ENCODE measurements around the gene MRPS25. TPM values are rescaled to one million over a fixed set of nuclear protein-coding genes. Genes with fewer than 3 reads are reported as not detected.

MRPS25 gene
- total RNA-seq, 1 experiment from 2014 or later = 60.6 TPM

DNA sequence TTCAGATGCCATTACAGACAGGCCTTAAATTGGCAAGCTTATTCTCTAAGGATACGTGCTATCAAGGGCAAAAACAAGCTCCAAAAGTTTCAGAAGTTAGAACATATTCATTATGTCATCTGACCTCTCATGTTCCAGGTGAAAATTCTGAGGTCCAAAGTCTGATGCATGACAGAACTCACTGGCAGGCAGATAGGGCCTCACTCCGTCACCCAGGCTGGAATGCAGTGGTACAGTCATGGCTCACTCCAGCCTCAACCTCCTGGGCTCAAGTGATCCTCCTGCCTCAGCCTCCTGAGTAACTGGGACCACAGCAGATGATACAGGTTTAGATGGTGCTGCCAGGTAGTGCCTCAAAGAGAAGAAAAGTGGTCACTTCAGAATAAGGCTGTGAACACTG is 15.5 kb downstream of the MRPS25 start:
- peak overlapping the region; percentile 42 for H3K4me2 ChIP-seq (ENCODE audit: low read depth, low read length, poor library complexity, severe bottlenecking)
- peaks cover 77% of the 10 kb centered on the region for H3K36me3 ChIP-seq (ENCODE audit: insufficient read depth, low read length)
- H4K20me1 ChIP-seq (ENCODE audit: insufficient read depth, low read depth, low read length) = peaks cover 23% of the 10 kb centered on the region
- DNase-seq = no peak
- H3K27ac ChIP-seq (ENCODE audit: low read length) = peak overlapping the region; percentile 89
- H3K4me3 ChIP-seq (ENCODE audit: low read length) = no peak overlapping the region
- H3K9me2 ChIP-seq (replicated peaks; ENCODE audit: insufficient read depth, low read length) = no peaks in the 10 kb centered on the region
- H3K9me3 ChIP-seq (ENCODE audit: low read length) = no peaks in the 10 kb centered on the region
- H2AFZ ChIP-seq (ENCODE audit: low read length) = no peak overlapping the region
- no peaks in the 10 kb centered on the region for H3K27me3 ChIP-seq (ENCODE audit: low read length)
- H3K9ac ChIP-seq (ENCODE audit: low read length) = no peak overlapping the region; the same call in 1 of the 2 replicates
- peaks cover 77% of the 10 kb centered on the region for H3K4me1 ChIP-seq (ENCODE audit: low read length)
- H3K79me2 ChIP-seq (ENCODE audit: low read length) = peaks cover 73% of the 10 kb centered on the region

DNA sequence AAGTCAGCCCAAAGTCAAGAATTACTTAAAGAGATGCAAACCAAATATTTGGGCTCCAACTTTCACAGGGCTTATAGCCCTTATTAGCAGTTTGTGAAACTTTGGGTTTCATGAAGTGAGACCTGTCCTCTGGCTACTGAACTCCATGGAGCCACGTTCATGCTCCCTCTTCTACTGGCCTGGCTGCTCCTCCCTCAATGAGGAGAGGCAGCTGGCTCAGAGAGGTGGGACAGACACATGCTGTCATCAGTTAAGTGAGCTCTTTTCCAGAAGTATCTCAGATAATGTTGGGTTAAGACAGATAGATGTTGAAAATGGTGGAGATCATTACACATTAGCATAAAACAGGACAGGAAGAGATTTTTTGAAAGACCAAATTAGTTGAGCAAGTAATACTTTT is 19.4 kb downstream of the MRPS25 start:
- Histone ChIP-seq H3K27ac (ENCODE audit: low read length) (peak overlapping the region; percentile 69), H2AFZ (ENCODE audit: low read length) (no peak overlapping the region), H3K4me2 (ENCODE audit: low read depth, low read length, poor library complexity, severe bottlenecking) (peak overlapping the region; percentile 27), H3K27me3 (ENCODE audit: low read length) (no peaks in the 10 kb centered on the region), H3K9me3 (ENCODE audit: low read length) (no peaks in the 10 kb centered on the region), H3K36me3 (ENCODE audit: insufficient read depth, low read length) (peaks cover 89% of the 10 kb centered on the region), H3K9ac (ENCODE audit: low read length) (0 out of 2 replicates have a peak overlapping the region, but pooled peaks have one; percentile 7), H3K4me1 (ENCODE audit: low read length) (peaks cover 58% of the 10 kb centered on the region), H3K9me2 (replicated peaks; ENCODE audit: insufficient read depth, low read length) (no peaks in the 10 kb centered on the region), H4K20me1 (ENCODE audit: insufficient read depth, low read depth, low read length) (0 out of 2 replicates have a peak, but pooled peaks cover 8% of the 10 kb centered on the region), H3K79me2 (ENCODE audit: low read length) (peaks cover 54% of the 10 kb centered on the region), H3K4me3 (ENCODE audit: low read length) (no peak overlapping the region)
- DNase-seq = no peak

DNA sequence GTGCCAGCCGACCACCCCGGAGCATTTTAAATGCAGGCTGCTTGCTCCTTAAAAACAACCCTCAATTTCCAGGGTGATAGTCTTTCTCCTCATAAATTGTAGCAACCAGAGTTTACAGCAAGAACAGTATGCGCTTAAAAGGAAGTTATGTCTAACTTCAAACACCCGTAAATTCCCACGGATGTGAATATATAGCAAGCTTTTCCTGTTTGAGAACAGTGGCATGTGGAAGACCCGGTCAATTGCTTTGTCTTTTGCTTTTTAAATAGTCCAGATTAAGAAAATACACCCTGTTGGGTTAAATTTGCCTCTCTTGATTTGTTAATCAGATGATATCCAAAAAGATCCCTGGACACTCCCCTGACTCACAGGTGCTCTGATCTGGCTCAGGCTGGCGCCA is 20.8 kb downstream of the MRPS25 start:
- H3K27ac ChIP-seq (ENCODE audit: low read length) = peak overlapping the region; percentile 69

DNA sequence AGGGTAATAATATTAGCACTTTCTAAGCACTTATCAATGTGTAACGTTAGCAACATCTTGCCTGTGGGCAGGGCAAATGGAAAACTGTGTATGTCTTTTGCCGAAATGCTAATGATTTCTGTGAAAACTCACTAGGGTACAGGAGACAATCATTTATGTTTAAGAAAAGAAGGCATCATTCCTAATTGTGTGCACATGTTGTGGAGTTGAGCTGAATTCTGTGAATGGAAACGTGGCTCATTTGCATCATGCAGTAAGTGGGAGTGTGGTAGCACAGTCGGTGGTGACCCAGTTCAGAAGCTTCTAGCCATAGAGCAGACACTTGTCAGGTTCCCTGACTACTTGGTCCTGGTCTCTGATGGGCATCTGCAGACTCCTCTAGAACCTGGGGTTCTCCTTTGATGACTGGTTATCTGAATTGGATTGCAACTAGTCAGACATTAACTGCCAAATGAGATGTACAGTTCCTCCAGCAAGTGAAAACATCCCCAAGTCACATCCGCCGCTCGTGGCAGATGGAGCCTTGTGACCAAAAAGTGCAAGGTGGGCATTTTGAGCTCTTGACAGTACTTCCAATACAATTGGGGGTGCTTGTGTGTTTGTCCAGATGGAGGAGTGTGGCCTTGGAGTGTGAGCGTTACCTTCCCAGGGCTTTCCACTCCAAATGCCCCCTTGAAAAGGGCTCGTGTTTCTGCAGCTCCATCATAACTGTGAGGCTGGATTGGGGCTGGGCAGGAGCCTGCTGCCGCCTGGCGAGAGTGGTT is 21.5 kb downstream of the MRPS25 start:
- Histone ChIP-seq H4K20me1 (ENCODE audit: insufficient read depth, low read depth, low read length) (no peaks in the 10 kb centered on the region), H3K9me2 (replicated peaks; ENCODE audit: insufficient read depth, low read length) (no peaks in the 10 kb centered on the region), H3K4me1 (ENCODE audit: low read length) (peaks cover 44% of the 10 kb centered on the region), H3K4me3 (ENCODE audit: low read length) (no peak overlapping the region), H3K9ac (ENCODE audit: low read length) (no peak overlapping the region), H2AFZ (ENCODE audit: low read length) (no peak overlapping the region), H3K27me3 (ENCODE audit: low read length) (no peaks in the 10 kb centered on the region), H3K79me2 (ENCODE audit: low read length) (peaks cover 35% of the 10 kb centered on the region), H3K36me3 (ENCODE audit: insufficient read depth, low read length) (peaks cover 79% of the 10 kb centered on the region), H3K4me2 (ENCODE audit: low read depth, low read length, poor library complexity, severe bottlenecking) (no peak overlapping the region), H3K9me3 (ENCODE audit: low read length) (no peaks in the 10 kb centered on the region), H3K27ac (ENCODE audit: low read length) (peak overlapping the region; percentile 69)
- DNase-seq = no peak

More for the DNA sequence above, 20.8 kb downstream of the MRPS25 start:
- Histone ChIP-seq H3K79me2 (ENCODE audit: low read length) (peaks cover 43% of the 10 kb centered on the region), H3K27me3 (ENCODE audit: low read length) (no peaks in the 10 kb centered on the region), H3K4me3 (ENCODE audit: low read length) (no peak overlapping the region), H2AFZ (ENCODE audit: low read length) (no peak overlapping the region), H4K20me1 (ENCODE audit: insufficient read depth, low read depth, low read length) (no peaks in the 10 kb centered on the region), H3K4me1 (ENCODE audit: low read length) (peaks cover 45% of the 10 kb centered on the region), H3K4me2 (ENCODE audit: low read depth, low read length, poor library complexity, severe bottlenecking) (peak overlapping the region; percentile 27), H3K9me3 (ENCODE audit: low read length) (no peaks in the 10 kb centered on the region), H3K36me3 (ENCODE audit: insufficient read depth, low read length) (peaks cover 82% of the 10 kb centered on the region), H3K9me2 (replicated peaks; ENCODE audit: insufficient read depth, low read length) (no peaks in the 10 kb centered on the region), H3K9ac (ENCODE audit: low read length) (peak overlapping the region; percentile 7; the same call in 1 of the 2 replicates)
- DNase-seq = peak; percentile 72

DNA sequence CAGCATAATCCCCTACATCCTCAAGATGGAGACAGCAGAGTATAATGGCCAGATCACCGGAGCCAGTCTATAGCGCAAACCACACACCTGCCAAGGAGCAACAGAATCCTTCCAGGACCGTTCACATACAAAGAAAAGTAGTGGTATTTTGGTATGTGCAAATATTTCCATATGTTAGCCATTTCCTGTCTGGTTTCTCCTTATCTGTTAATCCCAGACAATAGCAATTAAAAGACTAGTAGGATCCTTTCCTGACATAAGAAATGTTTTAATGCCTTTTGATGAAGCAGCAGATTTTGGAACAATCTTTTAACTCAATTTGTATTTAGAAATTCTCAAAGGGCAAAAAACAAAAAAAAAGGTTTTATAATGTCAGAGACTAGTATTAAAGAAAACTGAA is 22.2 kb downstream of the MRPS25 start:
- peaks cover 44% of the 10 kb centered on the region for H3K4me1 ChIP-seq (ENCODE audit: low read length)
- H3K27ac ChIP-seq (ENCODE audit: low read length) = peak overlapping the region; percentile 69; the same call in 1 of the 2 replicates
- no peaks in the 10 kb centered on the region for H3K27me3 ChIP-seq (ENCODE audit: low read length)
- no peak overlapping the region for H3K4me2 ChIP-seq (ENCODE audit: low read depth, low read length, poor library complexity, severe bottlenecking)
- DNase-seq = no peak
- no peak overlapping the region for H3K4me3 ChIP-seq (ENCODE audit: low read length)
- H3K79me2 ChIP-seq (ENCODE audit: low read length) = peaks cover 29% of the 10 kb centered on the region
- no peaks in the 10 kb centered on the region for H3K9me3 ChIP-seq (ENCODE audit: low read length)
- no peaks in the 10 kb centered on the region for H4K20me1 ChIP-seq (ENCODE audit: insufficient read depth, low read depth, low read length)
- H2AFZ ChIP-seq (ENCODE audit: low read length) = no peak overlapping the region
- peaks cover 76% of the 10 kb centered on the region for H3K36me3 ChIP-seq (ENCODE audit: insufficient read depth, low read length)
- no peaks in the 10 kb centered on the region for H3K9me2 ChIP-seq (replicated peaks; ENCODE audit: insufficient read depth, low read length)
- H3K9ac ChIP-seq (ENCODE audit: low read length) = no peak overlapping the region

DNA sequence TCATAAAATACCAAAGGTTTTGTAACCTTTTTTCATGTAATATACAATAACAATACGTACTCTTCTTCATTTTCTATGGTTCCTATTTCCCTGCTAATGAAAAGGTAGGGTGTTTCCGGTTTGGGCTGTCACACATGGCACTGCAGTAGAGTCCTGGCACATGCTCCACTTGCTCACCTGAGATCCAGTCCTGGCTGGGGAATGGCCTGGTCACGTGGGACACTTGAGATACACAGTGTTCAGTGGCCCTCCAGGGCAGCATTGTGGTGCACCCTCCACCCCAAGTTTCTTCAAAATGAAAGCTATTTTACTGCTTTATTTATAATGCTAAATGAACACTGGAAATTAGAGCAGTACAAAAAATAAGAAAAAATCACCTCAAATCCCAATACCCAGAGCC is 23.2 kb downstream of the MRPS25 start:
- Histone ChIP-seq H3K9me2 (replicated peaks; ENCODE audit: insufficient read depth, low read length) (no peaks in the 10 kb centered on the region), H3K4me1 (ENCODE audit: low read length) (peaks cover 41% of the 10 kb centered on the region), H2AFZ (ENCODE audit: low read length) (no peak overlapping the region), H3K27ac (ENCODE audit: low read length) (no peak overlapping the region), H3K9ac (ENCODE audit: low read length) (no peak overlapping the region), H3K36me3 (ENCODE audit: insufficient read depth, low read length) (peaks cover 66% of the 10 kb centered on the region), H3K9me3 (ENCODE audit: low read length) (no peaks in the 10 kb centered on the region), H3K79me2 (ENCODE audit: low read length) (peaks cover 23% of the 10 kb centered on the region), H3K27me3 (ENCODE audit: low read length) (no peaks in the 10 kb centered on the region), H3K4me3 (ENCODE audit: low read length) (no peak overlapping the region), H3K4me2 (ENCODE audit: low read depth, low read length, poor library complexity, severe bottlenecking) (no peak overlapping the region), H4K20me1 (ENCODE audit: insufficient read depth, low read depth, low read length) (no peaks in the 10 kb centered on the region)
- no peak for DNase-seq

DNA sequence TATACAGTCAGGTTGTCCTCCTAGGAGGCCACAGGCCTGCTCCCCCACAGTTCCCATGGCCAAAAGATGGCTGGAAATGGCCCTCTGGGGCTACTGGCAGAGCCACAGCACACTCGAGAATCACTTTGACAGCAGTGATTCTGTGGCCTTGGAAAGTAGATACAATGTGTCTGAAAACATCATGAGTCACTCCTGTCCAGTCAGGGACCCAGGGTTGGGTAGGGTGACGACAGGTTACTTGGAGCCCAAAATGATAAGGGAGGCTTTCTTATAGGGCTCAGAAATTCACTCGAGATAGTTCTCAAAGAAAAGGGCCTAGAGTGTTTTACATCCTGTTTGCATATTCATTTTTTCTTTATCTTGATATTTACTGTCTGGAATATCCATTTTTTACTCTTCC is 24.3 kb downstream of the MRPS25 start:
- H3K9me3 ChIP-seq (ENCODE audit: low read length) = no peaks in the 10 kb centered on the region
- no peak overlapping the region for H3K9ac ChIP-seq (ENCODE audit: low read length)
- no peak for DNase-seq
- no peak overlapping the region for H3K27ac ChIP-seq (ENCODE audit: low read length)
- no peak overlapping the region for H3K4me2 ChIP-seq (ENCODE audit: low read depth, low read length, poor library complexity, severe bottlenecking)
- no peak overlapping the region for H2AFZ ChIP-seq (ENCODE audit: low read length)
- H3K4me1 ChIP-seq (ENCODE audit: low read length) = peaks cover 30% of the 10 kb centered on the region
- H3K9me2 ChIP-seq (replicated peaks; ENCODE audit: insufficient read depth, low read length) = no peaks in the 10 kb centered on the region
- H3K4me3 ChIP-seq (ENCODE audit: low read length) = no peak overlapping the region
- no peaks in the 10 kb centered on the region for H3K27me3 ChIP-seq (ENCODE audit: low read length)
- no peaks in the 10 kb centered on the region for H4K20me1 ChIP-seq (ENCODE audit: insufficient read depth, low read depth, low read length)
- H3K79me2 ChIP-seq (ENCODE audit: low read length) = peaks cover 22% of the 10 kb centered on the region
- peaks cover 56% of the 10 kb centered on the region for H3K36me3 ChIP-seq (ENCODE audit: insufficient read depth, low read length)

DNA sequence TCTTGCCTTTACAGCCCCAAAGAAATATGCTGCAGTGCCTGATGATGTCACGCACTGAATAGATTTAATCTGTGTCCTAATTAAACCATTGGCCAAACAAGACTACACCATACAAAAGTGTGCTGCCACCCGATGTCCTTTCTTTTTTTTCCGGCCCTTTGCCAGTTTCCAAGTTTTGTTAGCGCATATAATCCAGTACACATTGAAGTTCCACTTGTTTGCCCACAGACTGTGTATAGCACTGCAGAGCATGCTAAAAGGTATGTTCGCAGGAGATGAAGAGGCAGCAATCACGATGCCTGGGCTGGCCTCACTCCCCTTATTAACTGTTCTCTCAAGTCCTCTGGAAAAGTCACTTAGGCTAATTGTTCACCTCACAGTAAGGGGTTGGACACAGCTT is 26.8 kb downstream of the MRPS25 start:
- Histone ChIP-seq H3K4me2 (ENCODE audit: low read depth, low read length, poor library complexity, severe bottlenecking) (no peak overlapping the region), H3K27me3 (ENCODE audit: low read length) (no peaks in the 10 kb centered on the region), H3K9me3 (ENCODE audit: low read length) (no peaks in the 10 kb centered on the region), H3K36me3 (ENCODE audit: insufficient read depth, low read length) (peaks cover 36% of the 10 kb centered on the region; the same call in 1 of the 2 replicates), H2AFZ (ENCODE audit: low read length) (no peak overlapping the region), H3K27ac (ENCODE audit: low read length) (no peak overlapping the region), H3K79me2 (ENCODE audit: low read length) (peaks cover 10% of the 10 kb centered on the region), H3K4me3 (ENCODE audit: low read length) (no peak overlapping the region), H3K4me1 (ENCODE audit: low read length) (peaks cover 5% of the 10 kb centered on the region), H3K9ac (ENCODE audit: low read length) (no peak overlapping the region), H3K9me2 (replicated peaks; ENCODE audit: insufficient read depth, low read length) (no peaks in the 10 kb centered on the region), H4K20me1 (ENCODE audit: insufficient read depth, low read depth, low read length) (no peaks in the 10 kb centered on the region)
- no peak for DNase-seq
